C4-2B (cell line): ENCODE results near the gene HMGN1.

ENCODE experiments used
- CTCF ChIP-seq: fragments of 450-650 bp; conservative IDR thresholded peaks from 2 replicates; pipeline ENCODE4 v1.5.1; 2017; ENCODE audit warnings: mild to moderate bottlenecking
- ZFX ChIP-seq: fragments of 450-650 bp; IDR thresholded peaks from 2 replicates; pipeline ENCODE4 v1.6.1; 2017

- TF ChIP-seq CTCF = no peak
- no peak for TF ChIP-seq ZFX
Observed at GRCh38 chr21:39336457-39337008, 12.4 kb downstream of the HMGN1 start.
